GM10248 (cell line): ENCODE results near the gene GFAP.

ENCODE experiments used
- CTCF ChIA-PET: fragments of 300-600 bp; sonication (Branson Sonifier 250); formaldehyde crosslinking; extraction: SDS; loops from one replicate; lab custom pipeline; 2021; ENCODE audit warnings: antibody characterized with exemption; lab: Yijun Ruan, JAX
- POLR2A ChIA-PET: fragments of 350-650 bp; sonication (Branson Sonifier 250); formaldehyde crosslinking; extraction: SDS; loops from one replicate; lab custom pipeline; 2020; ENCODE audit warnings: antibody characterized with exemption; lab: Yijun Ruan, JAX
- DNase-seq: peaks from one replicate; pipeline ENCODE4 v3.0.0; 2012; ENCODE audit errors: extremely low spot score
- CTCF ChIP-seq: IDR thresholded peaks from 2 replicates; pipeline ENCODE4 v1.5.1; 2012; ENCODE audit warnings: mild to moderate bottlenecking, low read depth; ENCODE audit errors: extremely low read depth, missing control alignments, control extremely low read depth

GFAP gene

GRCh38 chr17:44914148-44914547, 1.2 kb downstream of the GFAP start:
- POLR2A ChIA-PET = no interaction called here
- no peak for TF ChIP-seq CTCF
- CTCF ChIA-PET = interaction anchor here (0.9 to 2.8 kb wide), 4 partner anchors 107 to 221 kb away, joined by 3 to 8 read pairs (median 5); partner anchors contain the start of gene ACBD4
- DNase-seq = no peak

- TF ChIP-seq CTCF = no peak
- POLR2A ChIA-PET = no interaction called here
- DNase-seq = no peak
- CTCF ChIA-PET = interaction anchor here (1.0 to 2.8 kb wide), 5 partner anchors 11 to 222 kb away, joined by 3 to 8 read pairs (median 6); partner anchors contain the start of gene ACBD4
These were observed 1.6 kb downstream of the GFAP start for GRCh38 chr17:44913676-44914075.

GRCh38 chr17:44912763-44913544, 2.3 kb downstream of the GFAP start:
- CTCF ChIA-PET = interaction anchor here (0.7 to 1.8 kb wide), 7 partner anchors 11 to 222 kb away, joined by 3 to 7 read pairs (median 4); partner anchors contain the start of gene ACBD4
- no peak for TF ChIP-seq CTCF
- DNase-seq = peak; percentile 17
- POLR2A ChIA-PET = no interaction called here

- ChIA-PET POLR2A (no interaction called here), CTCF (interaction anchor here (0.8 to 3.9 kb wide), 12 partner anchors 8 to 224 kb away, joined by 3 to 53 read pairs (median 5); partner anchors contain the start of genes ACBD4 and DBF4B)
- peak; percentile 64 for DNase-seq
- peak; percentile 70 for TF ChIP-seq CTCF
These were observed 3.9 kb downstream of the GFAP start for GRCh38 chr17:44911133-44912001.

- ChIA-PET CTCF (interaction anchor here (0.8 to 3.9 kb wide), 16 partner anchors 8 to 225 kb away, joined by 3 to 53 read pairs (median 5); partner anchors contain the start of genes ACBD4 and DBF4B), POLR2A (no interaction called here)
- no peak for DNase-seq
- no peak for TF ChIP-seq CTCF
These were observed 4.8 kb downstream of the GFAP start for GRCh38 chr17:44910231-44911106.

- no peak for DNase-seq
- CTCF ChIA-PET = interaction anchor here (1.0 to 3.9 kb wide), 7 partner anchors 9 to 189 kb away, joined by 3 to 53 read pairs (median 7); no protein-coding TSS in a partner anchor
These were observed 5.6 kb downstream of the GFAP start for GRCh38 chr17:44909681-44910144.

More at GRCh38 chr17:44909681-44910144, 5.6 kb downstream of the GFAP start:
- no peak for TF ChIP-seq CTCF
- POLR2A ChIA-PET = no interaction called here
